B cell (primary cell): Measurements from ENCODE around the gene TMEM41B. TPM values are rescaled to one million over a fixed set of nuclear protein-coding genes. Genes with fewer than 3 reads are reported as not detected.

Source experiments
- ATAC-seq: fragments of 200-7000 bp; cut with Tn5 transposase; one replicate; pipeline ENCODE4 v1.10.0; 2021; ENCODE audit warnings: low read depth, mild to moderate bottlenecking, moderate number of reproducible peaks, moderate library complexity
- CTCF ChIA-PET: fragments of 350-600 bp; sonication (Branson Sonifier 250); formaldehyde crosslinking; loops from one replicate; lab custom pipeline; 2021; ENCODE audit warnings: antibody characterized with exemption, inconsistent platforms; lab: Charles Lee
- POLR2A ChIA-PET: fragments of 350-600 bp; sonication (Branson Sonifier 250); formaldehyde crosslinking; loops from one replicate; lab custom pipeline; 2021; ENCODE audit warnings: antibody characterized with exemption; lab: Charles Lee
- DNase-seq: peaks from one replicate; pipeline ENCODE4 v3.0.0; 2013
- H2AFZ ChIP-seq: 2 replicates; pipeline ENCODE4 v1.6.1; 2012; ENCODE audit warnings: mild to moderate bottlenecking, low read depth, low read length; ENCODE audit not compliant: insufficient read depth, poor library complexity, severe bottlenecking
- H3K27ac ChIP-seq, 2 donors: 1 replicate in 1 of 2; 2 replicates in 1 of 2; pipeline ENCODE4 v1.5.1; 2012 to 2013; ENCODE audit warnings: low read length in 2 of 2, mild to moderate bottlenecking in 2 of 2, moderate library complexity in 1 of 2
- H3K27me3 ChIP-seq, 4 experiments: fragments of 200-600 bp in 1 of 4; sonication (generic) in 1 of 4; replicated peaks in 1 of 4; 1 replicate in 2 of 4; 2 replicates in 2 of 4; pipeline versions ENCODE4 v1.6.1 to v1.7.0; 2013 to 2016; ENCODE audit warnings: low read length in 3 of 4, mild to moderate bottlenecking in 2 of 4, mixed read lengths in 1 of 4, moderate library complexity in 1 of 4; ENCODE audit not compliant: insufficient read depth in 4 of 4, control insufficient read depth in 3 of 4; ENCODE audit errors: control extremely low read depth in 1 of 4
- H3K36me3 ChIP-seq, 2 experiments: replicated peaks in 1 of 2; 1 replicate in 1 of 2; 2 replicates in 1 of 2; pipeline versions ENCODE4 v1.6.1 to v1.7.1; 2013; ENCODE audit warnings: low read length in 1 of 2; ENCODE audit not compliant: insufficient read depth in 2 of 2, control insufficient read depth in 1 of 2; ENCODE audit errors: control extremely low read depth in 1 of 2, extremely low read depth in 1 of 2
- H3K4me1 ChIP-seq, 2 donors: fragments of 200-600 bp in 1 of 2; sonication (generic) in 1 of 2; 1 replicate in 1 of 2; 2 replicates in 1 of 2; pipeline versions ENCODE4 v1.5.1 to v1.6.1; 2013 to 2017; ENCODE audit warnings: low read length in 2 of 2; ENCODE audit not compliant: control insufficient read depth in 2 of 2, insufficient read depth in 2 of 2
- H3K4me2 ChIP-seq: replicated peaks from 2 replicates; pipeline ENCODE3; 2012; ENCODE audit warnings: mild to moderate bottlenecking, low read depth, low read length; ENCODE audit not compliant: poor library complexity, severe bottlenecking
- H3K4me3 ChIP-seq, 5 experiments: fragments of 200-600 bp in 1 of 5; sonication (generic) in 1 of 5; 1 replicate in 3 of 5; 2 replicates in 2 of 5; pipeline versions ENCODE4 v1.5.1 to v1.7.0; 2011 to 2016; ENCODE audit warnings: low read length in 4 of 5, mild to moderate bottlenecking in 4 of 5, low read depth in 2 of 5, control low read depth in 1 of 5, moderate library complexity in 1 of 5; ENCODE audit not compliant: insufficient read depth in 1 of 5; ENCODE audit errors: control extremely low read depth in 1 of 5, extremely low read depth in 1 of 5
- H3K79me2 ChIP-seq: fragments of 200-600 bp; sonication (generic); one replicate; pipeline ENCODE4 v1.6.0; 2016; ENCODE audit warnings: low read length; ENCODE audit not compliant: control insufficient read depth, insufficient read depth
- H3K9ac ChIP-seq: fragments of 200-600 bp; sonication (generic); 2 replicates; pipeline ENCODE4 v1.6.1; 2017; ENCODE audit warnings: mild to moderate bottlenecking, low read length, moderate library complexity
- H3K9me3 ChIP-seq, 3 donors: one replicate each; pipeline versions ENCODE4 v1.6.1 to v1.7.1; 2013; ENCODE audit warnings: low read length in 2 of 3; ENCODE audit not compliant: control insufficient read depth in 2 of 3, insufficient read depth in 1 of 3; ENCODE audit errors: control extremely low read depth in 1 of 3
- H4K20me1 ChIP-seq: 2 replicates; pipeline ENCODE4 v1.6.0; 2012; ENCODE audit warnings: mild to moderate bottlenecking, low read length; ENCODE audit not compliant: insufficient read depth, control insufficient read depth, poor library complexity, severe bottlenecking
- H3K27ac Mint-ChIP-seq: one replicate; pipeline ENCODE4 v1.8.0; 2021; ENCODE audit warnings: mixed read lengths
- H3K27me3 Mint-ChIP-seq: one replicate; pipeline ENCODE4 v1.8.0; 2021; ENCODE audit warnings: mixed read lengths
- H3K4me1 Mint-ChIP-seq: one replicate; pipeline ENCODE4 v1.8.0; 2021; ENCODE audit warnings: mixed read lengths
- H3K4me3 Mint-ChIP-seq: one replicate; pipeline ENCODE4 v1.8.0; 2021; ENCODE audit warnings: mixed read lengths
- H3K9me3 Mint-ChIP-seq: one replicate; pipeline ENCODE4 v1.8.0; 2022; ENCODE audit warnings: mixed read lengths; ENCODE audit not compliant: insufficient read depth
- EZH2 ChIP-seq: IDR thresholded peaks from 2 replicates; pipeline ENCODE4 v1.6.1; 2012; ENCODE audit warnings: borderline replicate concordance, low read depth, mild to moderate bottlenecking, moderate library complexity, low read length; ENCODE audit not compliant: insufficient read depth, poor library complexity, severe bottlenecking
- WGBS: methylation state at CpG from one replicate; pipeline ENCODE4 v1.1.5; 2013; ENCODE audit warnings: missing lambda C conversion rate; ENCODE audit not compliant: insufficient coverage; 5-methylcytosine and 5-hydroxymethylcytosine counted together
- intact Hi-C: fragments of 100-400 bp; cut with micrococcal nuclease; formaldehyde crosslinking; loops from one replicate; pipeline ENCODE4 v1.10.0; 2022
- polyA plus RNA-seq: library from polyadenylated mRNA; depleted of rRNA; stranded (reverse); fragments of >200 nt; gene quantifications from 2 replicates; pipeline ENCODE4 v1.2.3, GENCODE V29; 2012
- total RNA-seq, 2 donors: library from RNA; stranded (reverse); fragments of 120-200 nt in 1 of 2; gene quantifications; 1 replicate in 1 of 2; 2 replicates in 1 of 2; pipeline versions ENCODE4 v1.2.3 to v1.2.4, GENCODE V29; 2013 to 2022
- TF ChIP-seq, protein P1 (sequence below): fragments of 200-600 bp; IDR thresholded peaks from one replicate; pipeline ENCODE4 v1.8.0; 2022; ENCODE audit warnings: antibody characterized with exemption, mild to moderate bottlenecking

Gene TMEM41B
- total and polyA plus RNA-seq, 2 donors (not counting 1 experiment from before 2014, with no cell fraction given), result 16.1 to 43.9 TPM

DNA sequence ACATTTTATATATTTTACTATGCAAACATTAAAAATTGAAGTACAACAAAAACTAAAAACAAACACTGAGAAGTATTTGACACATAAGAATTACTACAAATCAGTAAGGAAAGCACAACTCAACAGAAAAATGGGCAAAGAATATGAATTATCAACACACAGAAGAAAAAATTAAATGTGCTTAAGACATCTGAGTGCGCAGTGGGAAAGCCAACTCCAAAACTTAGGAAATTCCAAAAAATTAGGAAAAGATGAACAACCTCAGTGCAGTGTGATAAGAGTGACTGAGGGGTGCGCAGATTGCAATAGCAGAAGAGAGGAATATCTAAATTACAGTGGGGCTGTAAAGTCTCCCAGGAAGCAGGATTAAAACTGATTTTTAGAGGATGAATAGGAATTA, 1.9 kb upstream of the TMEM41B start:
- H3K79me2 ChIP-seq, result peaks cover 36% of the 10 kb centered on the region
- H3K27me3 ChIP-seq, result no peaks in the 10 kb centered on the region
- H4K20me1 ChIP-seq, result peaks cover 11% of the 10 kb centered on the region
- no peak overlapping the region for H3K9ac ChIP-seq
- peaks cover 0 to 4% (median 0%) of the 10 kb centered on the region in 3 donors for H3K9me3 ChIP-seq
- DNase-seq (no peak), ATAC-seq (no peak)
- H3K4me3 ChIP-seq, result no peak overlapping the region
- Mint-ChIP-seq H3K27me3 (peaks cover 11% of the 10 kb centered on the region), H3K4me3 (no peak overlapping the region), H3K27ac (no peak overlapping the region), H3K9me3 (no peaks in the 10 kb centered on the region), H3K4me1 (peaks cover 36% of the 10 kb centered on the region)
- peaks cover 14 to 17% of the 10 kb centered on the region in 2 donors for H3K4me1 ChIP-seq
- ChIA-PET CTCF (interaction anchor here (0.6 to 1.5 kb wide), 2 partner anchors 56 to 69 kb away, joined by 3 to 5 read pairs; no protein-coding TSS in a partner anchor), POLR2A (interaction anchor here (0.6 kb wide), 1 partner anchor 540 kb away, joined by 8 read pairs; no protein-coding TSS in a partner anchor)
- intact Hi-C loops, result loop anchor here (10.0 kb wide), 1 partner anchor 988 kb away; the partner anchor contains the start of gene ADM
- H3K36me3 ChIP-seq, result no peaks in the 10 kb centered on the region
- H3K4me2 ChIP-seq, result no peak overlapping the region
- H3K27ac ChIP-seq, result no peak overlapping the region
- no peak overlapping the region for H2AFZ ChIP-seq
- TF ChIP-seq, protein P1, sequence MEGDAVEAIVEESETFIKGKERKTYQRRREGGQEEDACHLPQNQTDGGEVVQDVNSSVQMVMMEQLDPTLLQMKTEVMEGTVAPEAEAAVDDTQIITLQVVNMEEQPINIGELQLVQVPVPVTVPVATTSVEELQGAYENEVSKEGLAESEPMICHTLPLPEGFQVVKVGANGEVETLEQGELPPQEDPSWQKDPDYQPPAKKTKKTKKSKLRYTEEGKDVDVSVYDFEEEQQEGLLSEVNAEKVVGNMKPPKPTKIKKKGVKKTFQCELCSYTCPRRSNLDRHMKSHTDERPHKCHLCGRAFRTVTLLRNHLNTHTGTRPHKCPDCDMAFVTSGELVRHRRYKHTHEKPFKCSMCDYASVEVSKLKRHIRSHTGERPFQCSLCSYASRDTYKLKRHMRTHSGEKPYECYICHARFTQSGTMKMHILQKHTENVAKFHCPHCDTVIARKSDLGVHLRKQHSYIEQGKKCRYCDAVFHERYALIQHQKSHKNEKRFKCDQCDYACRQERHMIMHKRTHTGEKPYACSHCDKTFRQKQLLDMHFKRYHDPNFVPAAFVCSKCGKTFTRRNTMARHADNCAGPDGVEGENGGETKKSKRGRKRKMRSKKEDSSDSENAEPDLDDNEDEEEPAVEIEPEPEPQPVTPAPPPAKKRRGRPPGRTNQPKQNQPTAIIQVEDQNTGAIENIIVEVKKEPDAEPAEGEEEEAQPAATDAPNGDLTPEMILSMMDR, result no peak
- no peak for TF ChIP-seq EZH2
- 100% methylated on average over 1 of the region's 2 CpGs for WGBS

DNA sequence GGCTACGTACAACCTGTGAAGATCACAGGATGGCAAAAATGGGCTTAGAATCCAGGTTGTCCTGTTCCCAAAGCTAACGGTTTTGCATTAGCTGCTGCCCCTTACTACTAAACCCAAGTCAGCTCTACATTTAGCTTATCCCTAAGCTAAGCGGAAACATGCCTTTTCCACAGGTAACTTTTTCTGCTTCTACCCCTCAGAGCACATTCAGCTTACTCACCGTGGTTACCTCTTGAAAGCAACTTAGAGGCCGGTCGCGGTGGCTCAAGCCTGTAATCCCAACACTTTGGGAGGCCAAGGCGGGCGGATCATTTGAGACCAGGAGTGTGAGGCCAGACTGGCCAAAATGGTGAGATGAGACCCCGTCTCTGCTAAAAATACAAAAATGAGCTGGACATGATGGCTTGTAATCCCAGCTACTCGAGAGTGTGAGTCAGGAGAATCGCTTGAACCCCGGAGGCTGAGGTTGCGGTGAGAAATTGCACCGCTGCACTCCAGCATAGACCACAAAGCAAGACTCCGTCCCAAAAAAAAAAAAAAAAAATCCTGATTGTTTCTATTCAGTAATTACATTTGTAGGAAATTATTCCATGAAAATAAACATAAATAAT, 790 bp upstream of the TMEM41B start:
- Histone ChIP-seq H3K4me2 (peak overlapping the region; percentile 74), H3K9ac (peak overlapping the region; percentile 90), H3K4me1 (peaks cover 14 to 17% of the 10 kb centered on the region in 2 donors), H2AFZ (peak overlapping the region; percentile 100), H3K79me2 (peaks cover 48% of the 10 kb centered on the region), H3K27me3 (no peaks in the 10 kb centered on the region), H4K20me1 (peaks cover 13% of the 10 kb centered on the region), H3K27ac (peak overlapping the region; percentile 79 to 92), H3K9me3 (peaks cover 0 to 4% (median 0%) of the 10 kb centered on the region in 3 donors), H3K36me3 (peaks cover 0 to 3% of the 10 kb centered on the region in 2 experiments), H3K4me3 (peak overlapping the region; percentile 44 to 93 (median 75))
- no peaks in the 10 kb centered on the region for H3K9me3 Mint-ChIP-seq
- CTCF ChIA-PET, result interaction anchor here (0.6 to 1.5 kb wide), 4 partner anchors 69 to 219 kb away, joined by 3 to 4 read pairs (median 3); no protein-coding TSS in a partner anchor
- no peak for DNase-seq
- peaks cover 42% of the 10 kb centered on the region for H3K4me1 Mint-ChIP-seq
- peaks cover 6% of the 10 kb centered on the region for H3K27me3 Mint-ChIP-seq
- no peak for ATAC-seq
- peak overlapping the region; percentile 99 for H3K27ac Mint-ChIP-seq
- POLR2A ChIA-PET, result interaction anchor here (0.7 to 1.5 kb wide), 3 partner anchors 49 to 146 kb away, joined by 3 to 10 read pairs (median 3); partner anchors contain the start of gene ZNF143
- intact Hi-C loops, result loop anchor here (2.0 to 10.0 kb wide), 3 partner anchors 444 to 990 kb away; partner anchors contain the start of gene ADM
- 55% methylated on average over 10 of the region's 16 CpGs for WGBS
- H3K4me3 Mint-ChIP-seq, result peak overlapping the region; percentile 100
- TF ChIP-seq, protein P1, result no peak
